Right atrium auricular region (tissue), 2 donors: ENCODE measurements around the gene EFNA5. TPM values are rescaled to one million over a fixed set of nuclear protein-coding genes. Genes with fewer than 3 reads are reported as not detected.

Experiments used
- DNase-seq: peaks from one replicate; pipeline ENCODE4 v3.0.0-alpha.2; 2019; ENCODE audit warnings: low spot score
- H3K27ac ChIP-seq, 2 donors: fragments of 200-600 bp; sonication (generic); 1 replicate in 1 of 2; 2 replicates in 1 of 2; pipeline ENCODE4 v1.5.1; 2016 to 2019
- H3K27me3 ChIP-seq, 2 donors: fragments of 200-600 bp; sonication (generic); one replicate each; pipeline versions ENCODE4 v1.5.1 to v1.6.0; 2017 to 2019
- H3K36me3 ChIP-seq: fragments of 200-600 bp; sonication (generic); one replicate; pipeline ENCODE4 v1.5.1; 2016
- H3K4me1 ChIP-seq, 2 donors: fragments of 200-600 bp; sonication (generic); one replicate each; pipeline versions ENCODE4 v1.5.1 to v1.6.0; 2017 to 2019
- H3K4me3 ChIP-seq, 2 donors: fragments of 200-600 bp; sonication (generic); 1 replicate in 1 of 2; 2 replicates in 1 of 2; pipeline ENCODE4 v1.5.1; 2017 to 2019; ENCODE audit warnings: mild to moderate bottlenecking in 1 of 2, moderate library complexity in 1 of 2
- H3K9me3 ChIP-seq, 2 donors: fragments of 200-600 bp; sonication (generic); one replicate each; pipeline ENCODE4 v1.5.1; 2019
- CTCF ChIP-seq, 2 donors: fragments of 200-600 bp; sonication (generic); IDR thresholded peaks; one replicate each; pipeline ENCODE4 v1.5.1; 2019; ENCODE audit warnings: antibody characterized with exemption in 2 of 2
- total RNA-seq, 2 donors: library from RNA; depleted of rRNA; stranded (reverse); fragments of >200 nt; gene quantifications; one replicate each; pipeline ENCODE4 v1.1.0, GENCODE V29; 2016

Gene EFNA5
- total RNA-seq, 2 donors from 2014 or later: 17.0 to 19.2 TPM

- Histone ChIP-seq H3K4me1 (no peaks in the 10 kb centered on the region), H3K9me3 (peaks cover 0 to 18% of the 10 kb centered on the region in 2 donors), H3K36me3 (no peaks in the 10 kb centered on the region), H3K4me3 (no peak overlapping the region), H3K27me3 (no peaks in the 10 kb centered on the region), H3K27ac (no peak overlapping the region)
- DNase-seq: no peak
- TF ChIP-seq CTCF (IDR thresholded peaks at IDR 0.05): no peak
Observed at GRCh38 chr5:107342371-107342770, 328.4 kb downstream of the EFNA5 start.

- no peak overlapping the region for H3K27ac ChIP-seq
- H3K4me1 ChIP-seq: no peaks in the 10 kb centered on the region
- no peak for DNase-seq
- no peaks in the 10 kb centered on the region for H3K36me3 ChIP-seq
- no peak for TF ChIP-seq CTCF (IDR thresholded peaks at IDR 0.05)
- H3K4me3 ChIP-seq: no peak overlapping the region
- H3K9me3 ChIP-seq: peaks cover 0 to 11% of the 10 kb centered on the region in 2 donors
- H3K27me3 ChIP-seq: no peaks in the 10 kb centered on the region
Observed at GRCh38 chr5:107341376-107342084, 329.2 kb downstream of the EFNA5 start.

DNA sequence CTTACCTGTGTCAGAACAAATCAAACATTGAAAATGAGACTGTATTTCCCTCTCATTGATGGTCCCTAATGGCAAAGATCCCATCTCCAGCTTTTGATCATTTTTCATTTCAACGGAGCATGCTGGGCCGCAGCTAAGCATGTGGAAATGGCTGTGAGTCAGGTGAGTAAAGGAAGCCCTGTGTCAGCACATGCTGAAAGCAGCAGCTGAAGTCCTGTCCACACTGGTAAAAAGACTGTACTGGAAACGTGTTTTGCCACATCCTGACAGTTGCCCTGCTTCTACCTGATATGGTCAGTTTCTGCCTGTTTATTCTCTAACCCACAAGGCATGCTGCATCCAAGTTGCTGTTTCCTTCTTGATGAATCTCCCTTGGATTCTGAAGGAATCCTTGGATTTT, 330.1 kb downstream of the EFNA5 start:
- no peak overlapping the region for H3K4me3 ChIP-seq
- H3K36me3 ChIP-seq: no peaks in the 10 kb centered on the region
- H3K4me1 ChIP-seq: no peaks in the 10 kb centered on the region
- H3K27ac ChIP-seq: no peak overlapping the region
- TF ChIP-seq CTCF (IDR thresholded peaks at IDR 0.05): no peak
- peaks cover 0 to 9% of the 10 kb centered on the region in 2 donors for H3K9me3 ChIP-seq
- no peaks in the 10 kb centered on the region for H3K27me3 ChIP-seq
- no peak for DNase-seq

- Histone ChIP-seq H3K4me3 (no peak overlapping the region), H3K9me3 (no peaks in the 10 kb centered on the region), H3K27me3 (no peaks in the 10 kb centered on the region), H3K36me3 (no peaks in the 10 kb centered on the region), H3K4me1 (no peaks in the 10 kb centered on the region), H3K27ac (no peak overlapping the region)
- TF ChIP-seq CTCF (IDR thresholded peaks at IDR 0.05): no peak
- no peak for DNase-seq
Observed at GRCh38 chr5:107338335-107338734, 332.4 kb downstream of the EFNA5 start.

GRCh38 chr5:107337281-107337680, 333.5 kb downstream of the EFNA5 start:
- Histone ChIP-seq H3K27me3 (no peaks in the 10 kb centered on the region), H3K36me3 (no peaks in the 10 kb centered on the region), H3K27ac (no peak overlapping the region), H3K4me1 (no peaks in the 10 kb centered on the region), H3K9me3 (no peaks in the 10 kb centered on the region), H3K4me3 (no peak overlapping the region)
- TF ChIP-seq CTCF (IDR thresholded peaks at IDR 0.05): no peak
- no peak for DNase-seq

DNA sequence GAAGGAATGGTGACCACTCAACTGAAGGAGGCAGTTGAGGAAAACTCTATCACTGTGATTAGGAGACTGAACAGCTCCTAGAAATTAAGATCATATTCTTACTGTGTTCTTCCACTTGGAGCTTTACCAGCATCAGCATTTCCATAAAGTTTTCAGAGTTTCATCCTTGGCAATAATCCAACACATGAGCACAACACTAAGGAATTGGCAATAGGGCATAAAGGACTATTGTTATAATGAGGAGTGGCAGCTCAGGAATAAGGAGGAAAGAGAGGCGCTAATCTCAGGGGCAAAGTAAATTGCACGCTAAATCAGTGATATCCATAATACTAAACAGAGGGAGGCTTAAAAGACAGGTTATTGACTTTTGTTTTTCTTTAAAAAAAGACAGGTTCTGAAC, 338.9 kb downstream of the EFNA5 start:
- no peaks in the 10 kb centered on the region for H3K4me1 ChIP-seq
- TF ChIP-seq CTCF (IDR thresholded peaks at IDR 0.05): no peak
- H3K27me3 ChIP-seq: no peaks in the 10 kb centered on the region
- no peak for DNase-seq
- no peak overlapping the region for H3K4me3 ChIP-seq
- no peaks in the 10 kb centered on the region for H3K36me3 ChIP-seq
- H3K27ac ChIP-seq: no peak overlapping the region
- no peaks in the 10 kb centered on the region for H3K9me3 ChIP-seq
